Hematopoietic multipotent progenitor cell (in vitro differentiated cells): ENCODE measurements around the gene ARL5A. TPM values are rescaled to one million over a fixed set of nuclear protein-coding genes. Genes with fewer than 3 reads are reported as not detected.
"Not testable (repeated sequence)": the region's sequence is repeated elsewhere in the genome, so short reads cannot be mapped to it uniquely, and the experiment has no call there.

Source experiments
- DNase-seq, 3 donors: peaks; one replicate each; pipeline ENCODE4 v3.0.0-alpha.2; 2011 to 2015; ENCODE audit warnings: low read depth in 2 of 3, low spot score in 2 of 3
- total RNA-seq: library from RNA; depleted of rRNA; stranded (reverse); fragments of >200 nt; gene quantifications from one replicate; pipeline ENCODE4 v1.2.3, GENCODE V29; 2012

ARL5A gene
- total RNA-seq, 1 donor, result 16.2 TPM

DNA sequence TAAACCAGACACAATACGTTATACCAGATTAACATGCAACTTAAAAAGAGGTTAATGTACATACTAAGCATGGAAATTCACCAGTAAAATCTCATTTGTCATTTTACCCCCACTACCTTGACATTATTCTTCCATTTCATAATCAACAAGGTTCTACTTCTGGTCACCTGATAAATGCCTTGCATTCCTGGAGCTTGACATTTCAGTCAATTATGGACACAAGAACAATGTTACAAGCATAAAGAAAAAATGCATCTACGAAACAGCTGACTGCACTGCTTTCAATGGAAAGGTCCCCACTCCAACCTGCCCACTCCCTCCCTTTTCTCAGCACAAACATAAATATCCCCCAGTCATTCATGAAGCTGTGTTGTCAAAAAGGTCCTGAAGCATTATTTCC, 31.4 kb downstream of the ARL5A start:
- DNase-seq, result no peak

DNA sequence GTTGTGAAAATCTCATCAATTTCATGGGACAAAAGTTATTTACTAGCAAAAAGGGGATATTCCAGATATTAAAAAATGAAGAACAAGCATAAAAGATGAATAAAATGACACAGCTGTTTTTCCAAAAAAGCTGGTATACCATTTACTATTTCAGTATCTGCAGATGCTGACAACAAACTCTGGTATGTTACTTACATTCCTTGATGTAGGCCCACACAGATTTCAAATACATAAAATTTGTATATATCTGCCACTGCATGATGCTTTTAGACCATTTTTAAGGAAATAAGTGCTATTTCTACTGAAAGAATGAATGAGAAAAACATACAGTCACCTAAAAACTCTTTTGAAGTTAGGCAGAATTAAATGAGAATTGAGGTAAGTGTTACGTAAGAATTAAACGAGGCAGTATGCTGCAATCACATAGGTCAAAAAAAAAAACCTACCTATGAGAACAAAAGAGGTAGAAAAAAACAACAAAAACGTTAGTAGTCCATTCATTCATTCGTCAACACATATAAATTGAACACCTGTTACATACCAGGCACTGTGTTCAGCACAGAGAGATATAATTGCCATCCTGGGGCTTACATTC, 32.5 kb downstream of the ARL5A start:
- DNase-seq, result no peak

DNA sequence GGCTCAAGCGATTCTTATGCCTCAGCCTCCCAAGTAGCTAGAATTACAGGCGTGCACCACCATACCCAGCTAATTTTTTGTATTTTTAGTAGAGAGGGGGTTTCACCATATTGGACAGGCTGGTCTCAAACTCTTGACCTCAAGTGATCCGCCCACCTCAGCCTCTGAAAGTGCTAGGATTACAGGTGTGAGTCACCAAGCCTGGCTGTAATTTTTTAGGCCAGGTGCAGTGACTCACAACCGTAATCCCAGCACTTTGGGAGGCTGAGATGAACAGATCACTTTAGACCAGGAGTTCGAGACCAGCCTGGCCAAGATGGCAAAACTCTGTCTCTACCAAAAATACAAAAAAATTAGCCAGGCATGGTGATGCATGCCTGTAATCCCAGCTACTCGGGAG, 33.8 kb downstream of the ARL5A start:
- not testable (repeated sequence) for DNase-seq

DNA sequence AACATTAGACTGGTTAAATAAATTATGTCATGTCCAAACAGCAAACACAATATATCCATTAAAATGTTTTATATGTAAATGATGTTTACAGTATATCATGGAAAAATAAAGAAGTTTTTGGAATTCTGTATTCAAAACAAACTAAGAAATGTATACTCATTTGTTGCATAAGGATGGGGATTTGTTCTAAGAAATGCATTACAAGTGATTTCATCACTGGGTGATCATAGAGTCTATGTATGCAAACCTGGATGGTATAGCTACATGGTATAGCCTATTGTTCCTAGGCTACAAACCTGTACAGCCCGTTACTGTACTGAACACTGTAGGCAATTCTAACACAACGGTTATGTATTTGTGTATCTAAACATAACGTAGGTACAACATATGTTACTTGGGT, 35.1 kb downstream of the ARL5A start:
- no peak for DNase-seq

DNA sequence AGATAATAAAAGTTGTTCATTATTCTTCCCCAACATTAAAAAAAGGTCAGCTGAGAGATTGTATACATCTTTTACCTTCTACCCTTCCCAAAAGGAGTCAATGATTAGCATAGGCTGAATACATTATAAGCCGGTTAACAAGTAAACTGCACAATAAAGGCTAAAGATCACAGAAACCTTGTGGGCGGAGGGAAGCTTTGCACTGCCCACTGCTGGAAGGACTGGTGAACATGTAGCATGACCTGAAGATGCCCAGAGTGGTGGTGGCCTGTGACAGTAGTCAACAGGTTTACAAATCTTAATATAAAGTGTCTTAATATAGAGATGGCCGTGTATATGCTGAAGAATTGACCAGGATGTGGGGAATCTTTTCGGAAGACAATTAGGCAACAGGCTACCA, 35.6 kb downstream of the ARL5A start:
- no peak for DNase-seq

DNA sequence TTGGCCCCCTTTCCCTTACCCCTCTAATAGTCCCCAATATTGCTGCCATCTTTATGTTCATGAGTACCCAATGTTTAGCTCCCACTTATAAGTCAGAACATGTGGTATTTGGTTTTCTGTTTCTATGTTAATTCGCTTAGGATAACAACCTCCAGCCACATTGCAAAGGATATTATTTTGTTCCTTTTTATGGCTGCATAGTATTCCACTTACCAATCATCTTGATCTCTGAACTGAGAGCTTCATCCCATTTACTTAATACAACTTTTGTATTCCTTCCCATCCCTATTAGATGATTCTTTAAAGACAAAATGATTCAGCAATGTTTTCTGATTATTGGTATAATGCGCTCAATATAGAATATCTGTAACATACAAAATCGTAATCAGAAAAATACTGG, 36.7 kb downstream of the ARL5A start:
- no peak for DNase-seq

DNA sequence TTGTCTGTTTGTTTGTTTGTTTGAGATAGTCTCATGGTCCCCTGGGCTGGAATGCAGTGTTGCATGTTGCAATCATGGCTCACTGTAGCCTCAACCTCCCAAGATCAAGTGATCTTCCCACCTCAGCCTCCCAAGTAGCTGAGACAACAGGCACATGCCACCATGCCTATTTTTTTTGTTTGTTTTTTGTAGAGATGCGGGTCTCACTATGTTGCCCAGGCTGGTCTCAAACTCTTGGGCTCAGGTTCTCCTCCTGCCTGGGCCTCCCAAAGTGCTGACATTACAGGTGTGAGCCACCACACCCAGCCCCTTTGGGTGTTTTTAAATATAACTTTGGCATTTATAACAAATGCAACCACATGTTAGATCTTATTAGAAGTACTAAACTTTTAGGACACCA, 37.5 kb downstream of the ARL5A start:
- DNase-seq, result no peak

DNA sequence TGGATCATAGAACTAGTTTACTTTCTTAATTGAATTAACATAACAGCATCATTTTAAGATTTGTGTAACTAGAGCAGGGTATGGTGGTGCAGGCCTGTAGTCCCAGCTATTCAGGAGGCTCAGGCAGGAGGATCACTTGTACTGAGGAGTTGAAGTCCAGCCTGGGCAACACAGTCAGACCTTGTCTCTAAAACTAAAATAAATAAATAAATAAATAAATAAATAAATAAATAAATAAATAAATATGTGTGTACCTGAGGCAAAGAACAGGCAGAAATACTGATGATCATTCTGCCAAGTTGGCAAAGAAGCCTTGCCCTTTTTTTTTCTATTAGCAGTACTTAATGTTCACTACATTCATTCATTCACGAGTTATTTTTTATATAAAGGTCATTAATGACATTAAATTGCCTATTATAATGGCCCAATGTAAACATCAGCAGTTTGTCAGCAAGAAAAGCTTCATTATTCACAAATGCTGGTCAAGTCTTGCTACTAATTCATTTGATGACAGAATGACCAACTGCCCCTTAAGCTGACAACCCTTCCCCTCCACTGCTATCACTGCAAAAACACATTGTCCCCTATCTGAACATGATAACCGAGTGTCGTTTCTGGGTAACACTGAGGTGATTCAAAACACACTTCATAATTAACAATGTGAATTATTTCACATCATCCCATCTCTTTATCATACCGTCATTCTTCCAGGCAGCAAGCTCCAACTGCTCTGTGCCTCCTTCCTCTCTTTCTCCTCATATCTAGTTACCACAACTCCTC, 39.0 kb downstream of the ARL5A start:
- DNase-seq, result no peak

DNA sequence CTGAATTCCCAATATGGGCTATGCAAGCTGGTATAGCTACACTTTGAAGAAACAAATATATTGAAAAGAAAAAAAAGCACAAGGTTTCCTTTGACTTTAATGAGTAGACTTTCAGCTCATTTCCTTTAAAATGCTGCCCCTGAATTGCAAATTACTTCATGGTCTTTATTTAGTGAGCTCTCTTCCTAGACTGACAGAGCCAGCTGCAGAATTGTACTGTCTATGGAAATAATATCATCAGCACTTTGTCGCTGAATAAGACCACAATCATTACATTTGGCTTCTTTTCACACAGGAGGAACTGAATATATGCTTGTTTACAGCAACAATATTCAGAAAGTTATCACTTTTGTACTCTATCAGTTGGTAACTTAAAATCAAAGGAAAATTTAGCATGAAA, 41.7 kb downstream of the ARL5A start:
- DNase-seq, result no peak

DNA sequence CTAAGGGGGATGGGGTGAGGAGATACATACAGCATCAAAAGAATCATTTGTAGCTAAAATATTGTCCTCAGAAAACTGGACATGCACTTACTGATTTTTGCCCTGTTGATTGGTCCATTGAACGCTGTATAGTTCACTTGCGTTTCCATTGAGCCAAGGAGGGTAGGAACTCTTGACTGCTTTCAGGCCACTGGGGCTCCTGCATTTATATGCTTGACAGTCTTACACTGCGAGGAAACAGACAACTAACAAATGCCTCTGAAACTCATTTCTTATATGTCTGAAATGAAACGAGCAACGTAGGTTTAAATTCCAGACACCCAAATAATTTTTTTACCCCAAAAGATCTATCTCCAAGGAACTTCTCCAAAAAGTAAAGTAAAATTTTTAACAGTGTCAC, 42.1 kb downstream of the ARL5A start:
- no peak for DNase-seq

DNA sequence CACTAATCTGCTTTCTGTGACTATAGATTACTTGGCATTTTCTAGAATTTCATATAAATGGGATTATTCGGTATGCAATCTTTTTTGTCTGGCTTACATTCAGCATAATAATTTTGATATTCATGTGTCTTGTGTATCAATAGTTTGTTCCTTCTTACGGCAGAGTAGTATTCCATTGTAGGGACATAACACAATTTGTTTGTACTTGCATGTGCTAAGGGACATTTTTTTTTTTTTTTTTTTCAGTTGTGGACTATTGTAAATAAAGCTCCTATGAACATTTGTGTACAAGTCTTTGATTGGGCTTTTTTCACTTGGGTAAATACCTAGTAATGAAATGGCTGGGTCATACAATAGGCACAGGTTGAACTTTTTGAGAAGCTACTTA, 45.1 kb downstream of the ARL5A start:
- no peak for DNase-seq

DNA sequence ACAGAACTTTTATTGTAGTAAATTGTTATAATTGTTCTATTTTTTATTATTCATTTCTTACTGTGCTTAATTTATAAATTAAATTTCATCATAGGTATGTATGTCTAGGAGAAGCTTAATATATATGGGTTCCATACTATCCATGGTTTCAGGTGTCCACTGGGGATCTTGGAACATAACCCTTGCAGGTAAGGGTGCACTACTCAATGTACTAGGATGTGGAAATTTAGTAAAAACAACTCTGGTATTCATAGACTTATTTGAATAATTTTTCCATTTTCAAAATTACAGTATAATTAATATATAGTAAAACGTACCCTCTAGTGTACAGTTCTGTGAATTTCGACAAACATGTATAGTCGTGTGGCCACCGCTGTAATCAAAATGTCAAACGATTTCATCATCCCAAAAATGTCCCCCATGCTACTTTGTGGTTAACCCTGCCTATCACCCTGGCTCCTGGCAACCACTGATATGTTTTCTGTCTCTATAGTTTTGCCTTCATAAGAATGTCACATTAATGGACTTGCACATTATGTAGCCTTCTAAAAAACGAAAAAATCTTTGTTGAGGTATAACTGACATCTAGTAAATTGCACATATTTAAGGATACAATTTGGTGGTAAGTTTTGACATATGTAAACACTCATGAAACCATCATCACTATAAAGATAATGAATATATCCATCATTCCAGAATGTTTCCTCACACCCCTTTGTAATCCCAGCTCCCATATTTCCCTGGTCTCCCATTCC, 45.7 kb downstream of the ARL5A start:
- no peak for DNase-seq

DNA sequence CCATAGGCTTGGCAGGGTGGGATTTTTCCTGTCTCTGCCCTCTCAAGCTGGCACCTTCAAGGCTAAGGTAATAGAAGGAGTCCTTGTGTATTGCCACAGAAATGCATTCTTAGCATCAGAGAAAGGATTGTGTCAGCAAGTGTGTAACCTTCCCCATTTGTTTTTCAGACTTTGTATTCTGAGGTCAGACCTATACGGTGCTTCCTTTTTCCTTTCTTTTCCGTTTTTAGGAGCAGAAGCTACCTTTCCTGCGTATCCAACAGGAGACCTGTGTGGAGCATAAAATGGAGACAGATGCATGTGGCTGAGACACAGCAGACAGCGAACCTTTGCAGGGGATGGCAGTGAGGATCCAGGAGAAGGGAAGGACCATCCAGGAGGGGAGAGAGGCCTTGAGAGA, 46.6 kb downstream of the ARL5A start:
- DNase-seq, result no peak

DNA sequence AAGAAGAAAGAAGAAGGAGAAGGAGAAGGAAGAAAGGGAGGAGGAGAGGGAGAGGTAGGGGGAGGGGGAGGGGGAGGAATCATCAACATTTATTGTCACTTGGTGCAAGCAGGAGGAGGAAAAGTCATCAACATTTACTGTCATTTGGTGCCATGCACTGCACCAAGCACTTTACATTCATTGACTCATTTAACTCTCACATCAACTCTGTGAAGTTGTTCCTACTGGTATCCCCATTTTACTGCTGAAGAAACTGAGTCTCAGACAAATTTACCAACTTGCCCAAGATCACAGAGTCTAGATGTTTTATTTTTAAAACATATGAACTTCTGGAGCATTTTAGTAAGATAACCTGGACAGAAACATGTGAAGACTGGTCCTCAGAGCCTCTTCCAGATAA, 47.3 kb downstream of the ARL5A start:
- no peak for DNase-seq

DNA sequence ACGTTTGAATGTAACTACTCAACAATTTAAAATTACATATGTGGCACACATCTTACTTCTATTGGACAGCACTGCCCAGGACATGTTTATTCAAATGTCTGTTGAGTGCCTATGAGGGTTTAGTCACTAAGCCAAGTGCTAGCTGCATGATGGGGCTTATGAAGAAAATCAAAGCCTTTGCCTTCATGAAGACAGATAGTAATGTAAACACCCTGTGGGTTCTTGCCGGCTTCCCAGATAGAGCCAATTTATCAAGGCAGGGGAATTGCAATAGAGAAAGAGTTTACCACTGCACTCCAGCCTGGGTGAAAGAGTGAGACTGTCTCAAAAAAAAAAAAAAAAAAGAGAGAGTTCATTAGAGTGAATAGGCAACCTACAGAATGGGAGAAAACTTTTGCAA, 50.3 kb downstream of the ARL5A start:
- no peak for DNase-seq

DNA sequence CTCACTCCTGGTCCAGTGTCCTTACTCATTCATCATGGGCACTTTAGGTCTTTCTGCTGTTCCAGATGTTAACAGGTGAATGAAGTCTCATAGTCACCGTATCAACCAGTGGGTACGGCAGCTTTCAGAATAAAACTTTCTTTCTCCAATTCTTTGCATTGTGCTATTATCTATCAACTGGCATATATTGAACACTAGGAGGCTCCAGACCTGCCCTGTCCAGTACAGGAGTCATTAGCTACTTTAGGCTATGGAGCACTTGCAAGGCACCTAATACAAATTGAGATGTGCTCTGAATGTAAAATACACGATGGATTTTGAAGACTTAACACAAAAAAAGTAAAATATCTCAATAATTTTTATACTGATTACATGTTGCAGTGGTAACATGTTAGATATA, 50.7 kb downstream of the ARL5A start:
- no peak for DNase-seq

DNA sequence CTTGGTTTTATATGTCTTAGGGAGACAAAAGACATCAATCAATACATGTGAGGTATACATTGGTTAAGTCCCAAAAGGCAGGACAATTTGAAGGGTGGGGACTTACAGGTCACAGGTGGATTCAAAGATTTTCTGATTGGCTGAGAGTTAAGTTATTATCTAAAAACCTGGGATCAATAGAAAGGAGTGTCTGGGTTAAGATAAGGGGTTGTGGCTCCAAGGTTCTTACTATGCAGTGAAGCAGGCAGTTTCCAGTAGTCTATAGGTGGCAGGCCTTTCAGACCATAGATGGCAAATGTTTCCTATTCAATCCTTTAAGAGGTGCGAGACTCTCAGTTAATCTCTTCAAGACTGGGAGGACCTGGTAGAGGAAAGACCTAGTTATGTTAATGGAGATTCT, 51.9 kb downstream of the ARL5A start:
- DNase-seq, result no peak

DNA sequence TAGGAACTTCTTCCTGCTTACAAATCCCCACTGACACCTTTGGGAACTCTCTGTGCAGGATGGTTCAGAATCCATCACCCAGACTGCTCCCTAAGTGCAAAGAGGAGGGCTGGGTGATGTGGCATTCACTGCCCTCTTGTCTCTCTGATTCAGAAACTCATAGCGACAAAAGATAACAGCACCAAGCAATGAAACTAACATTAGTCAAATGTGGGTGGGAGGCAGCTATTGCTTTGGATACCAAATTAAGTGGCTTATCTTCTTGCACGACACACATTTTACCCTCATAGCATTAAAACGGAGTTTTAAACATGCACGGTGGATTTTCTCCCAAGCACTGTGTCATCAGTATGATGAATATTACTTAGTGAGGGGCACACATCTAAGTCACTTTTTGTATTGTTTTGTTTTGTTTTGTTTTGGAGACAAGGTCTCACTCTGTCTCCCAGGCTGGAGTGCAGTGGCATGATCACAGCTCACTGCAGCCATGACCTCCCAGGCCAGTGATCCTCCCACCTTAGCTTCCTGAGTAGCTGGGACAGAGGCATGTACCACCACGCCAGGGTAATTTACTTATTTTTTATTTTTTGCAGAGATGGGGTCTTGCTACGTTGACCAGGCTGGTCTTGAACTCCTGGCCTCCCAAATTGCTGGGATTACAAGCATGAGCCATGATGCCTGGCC, 53.0 kb downstream of the ARL5A start:
- DNase-seq, result no peak

DNA sequence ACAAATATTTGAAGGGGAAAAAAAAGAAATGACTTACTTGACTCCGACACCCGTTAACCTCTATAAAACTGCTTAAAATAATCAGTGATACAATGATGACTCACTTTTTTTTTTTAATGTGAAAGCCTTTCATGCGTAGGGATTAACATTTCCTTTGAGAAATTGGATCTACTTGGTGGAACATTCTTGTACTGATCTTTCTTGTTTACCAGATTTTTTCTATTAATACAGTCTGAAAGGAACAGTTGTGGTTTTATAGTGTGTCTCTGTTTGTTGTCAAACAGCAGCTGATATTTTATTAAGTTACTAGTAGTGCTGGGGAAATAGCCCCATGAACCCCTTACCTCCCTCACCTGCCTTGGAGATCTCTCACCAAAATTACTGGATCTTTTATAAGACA, 53.7 kb downstream of the ARL5A start:
- no peak for DNase-seq

DNA sequence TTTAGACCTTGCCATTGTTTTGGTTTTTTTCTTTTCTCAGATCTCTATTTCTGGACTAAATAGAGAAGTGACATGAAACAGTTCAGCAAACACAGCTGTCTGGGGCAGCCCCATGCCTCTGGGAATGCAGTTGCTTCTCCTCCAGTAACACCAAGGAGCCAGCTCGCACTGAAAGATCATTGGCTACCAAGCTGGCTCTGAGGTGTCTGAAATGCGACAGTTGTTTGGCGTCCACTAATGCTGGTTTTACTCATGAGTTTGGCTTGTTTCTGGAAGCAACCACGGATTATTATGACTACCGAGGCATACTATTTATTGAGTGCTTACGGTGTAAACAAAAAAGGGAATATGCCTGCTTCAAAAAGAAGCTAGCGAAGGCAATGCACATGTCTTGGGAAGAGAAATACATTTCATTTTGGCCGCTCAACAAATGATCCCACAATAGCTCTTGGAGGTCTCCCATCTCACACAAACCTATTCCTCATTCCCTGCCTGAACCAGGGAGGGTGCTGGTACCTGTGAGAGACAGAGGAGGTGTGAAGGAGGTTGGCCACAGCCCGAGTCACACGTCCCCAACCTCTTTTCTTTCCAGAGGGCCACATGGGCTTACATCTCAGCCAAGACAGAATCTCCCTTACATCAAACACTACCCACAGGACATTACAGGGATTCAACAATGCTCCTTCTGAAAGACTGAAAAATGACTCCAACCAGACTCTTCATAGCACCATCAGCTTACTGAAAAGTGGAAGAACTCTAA, 56.4 kb downstream of the ARL5A start:
- DNase-seq, result no peak

DNA sequence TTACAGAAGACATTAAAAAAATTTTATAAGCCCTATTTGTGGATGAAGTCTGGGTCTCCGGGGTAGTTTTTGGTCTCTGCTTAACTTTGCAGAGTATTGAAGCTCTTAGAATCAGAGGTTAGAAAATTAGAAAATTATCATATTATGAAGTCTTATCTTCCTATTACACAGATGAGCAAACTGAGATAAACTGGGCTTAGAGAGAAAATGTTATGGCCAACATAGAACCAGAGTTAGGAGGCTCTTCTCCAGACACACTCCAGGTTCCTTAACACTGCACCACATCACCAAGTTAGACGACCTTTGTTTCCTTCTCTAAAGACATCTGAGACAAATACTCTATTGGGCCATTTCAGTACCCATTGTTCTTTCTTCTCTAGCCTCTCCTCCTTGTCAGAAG, 57.2 kb downstream of the ARL5A start:
- DNase-seq, result no peak
